NOMO-1 treated with DMSO at 0.1 percent for 48 hours (cell line): Measurements from ENCODE around the gene TAAR9.

Experiments used
- DNase-seq: peaks from one replicate; lab custom pipeline; 2025; ENCODE audit not compliant: unreplicated experiment; lab: John Stamatoyannopoulos, UW

The TAAR9 gene

DNA sequence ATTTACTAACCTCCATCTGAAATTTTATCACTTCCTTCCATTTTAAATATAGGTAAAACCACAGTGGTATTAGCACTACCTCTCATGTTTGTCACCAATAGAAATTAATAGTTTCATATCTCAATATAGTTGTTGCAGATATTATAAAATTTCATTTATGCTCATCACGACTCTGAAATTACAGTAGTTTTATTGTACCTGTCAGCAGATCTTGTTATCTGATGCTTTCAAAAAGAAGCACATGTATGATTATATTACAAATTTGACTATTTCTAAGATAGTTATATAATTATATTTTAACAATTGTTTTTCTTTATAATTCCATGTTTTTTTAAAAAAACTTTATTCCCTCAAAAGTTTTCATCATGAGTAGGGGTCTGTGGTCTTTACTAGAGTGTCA is 46.6 kb downstream of the TAAR9 start:
- DNase-seq = no peak

DNA sequence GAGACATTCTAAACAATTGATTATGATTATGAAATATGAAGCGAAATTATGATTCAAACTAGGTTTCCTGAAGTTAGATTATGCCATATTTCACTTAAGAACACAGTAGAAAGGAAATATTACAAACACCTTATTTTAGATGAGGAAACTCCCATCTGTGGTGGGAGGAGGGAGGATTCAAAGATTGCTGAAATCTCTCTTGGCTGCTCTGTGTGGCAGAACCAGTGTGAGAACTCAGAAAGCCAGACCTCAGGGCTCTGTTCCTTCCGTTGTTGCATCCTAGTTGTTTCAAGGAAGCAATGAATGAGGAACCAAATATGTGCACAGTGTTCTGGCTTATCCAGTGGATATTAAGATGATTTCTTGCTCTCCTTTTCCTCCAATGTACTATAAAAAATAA is 49.3 kb downstream of the TAAR9 start:
- DNase-seq = peak; percentile 47
